Measurements from ENCODE around the gene PDCD5.
A peak's percentile ranks its signal among the peaks of the same experiment; 100 is the strongest.
"Not testable (repeated sequence)": the region's sequence is repeated elsewhere in the genome, so short reads cannot be mapped to it uniquely, and the experiment has no call there.

PDCD5 gene

DNA sequence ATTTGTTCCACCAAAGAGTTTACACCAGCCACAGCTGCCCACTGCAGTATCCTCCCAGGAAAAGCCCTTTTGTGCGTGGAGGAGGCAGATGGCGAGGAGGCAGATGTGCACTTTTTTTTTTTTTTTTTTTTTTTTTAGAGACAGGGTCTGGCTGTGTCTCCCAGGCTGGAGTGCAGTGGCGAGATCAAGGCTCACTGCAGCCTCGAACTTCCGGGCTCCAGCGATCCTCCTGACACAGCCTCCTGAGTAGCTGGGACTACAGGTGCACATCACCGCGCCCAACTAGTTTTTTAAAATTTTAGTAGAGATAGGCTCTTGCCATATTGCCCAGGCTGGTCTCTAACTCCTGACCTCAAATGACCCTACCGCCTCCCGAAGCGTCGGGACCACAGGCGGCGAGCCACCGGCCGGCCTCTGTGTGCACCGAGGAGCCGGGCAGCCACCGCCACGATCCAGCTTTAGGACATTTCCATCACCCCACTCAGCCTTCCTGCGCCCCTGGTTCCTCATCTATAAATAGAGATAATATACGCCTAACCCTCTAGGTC is 563 bp upstream of the PDCD5 start:
- no peak for DNase-seq (ENCODE audit: low read depth)

DNA sequence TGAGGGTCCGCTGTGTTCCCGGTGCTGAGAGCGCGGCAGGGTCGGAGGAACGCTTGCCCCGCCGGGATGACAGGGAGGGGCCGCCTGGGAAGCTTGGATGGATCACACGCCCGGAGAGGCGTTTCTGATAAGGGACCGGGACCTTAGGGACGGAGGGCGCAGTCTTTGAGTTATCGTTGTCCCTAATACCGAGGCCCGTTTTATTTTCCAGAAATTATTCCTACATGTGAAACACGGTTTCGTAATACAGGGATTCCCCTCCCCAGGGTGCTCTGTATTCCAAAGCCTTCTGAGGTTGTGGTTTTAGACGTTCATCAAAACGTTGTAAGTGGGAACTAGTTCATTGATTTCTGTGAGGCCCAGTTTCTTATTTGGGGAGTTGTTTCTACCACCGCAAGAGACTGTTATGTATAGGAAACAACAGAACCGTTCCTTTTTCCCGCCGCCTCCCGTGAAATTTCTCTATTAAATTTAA is 752 bp downstream of the PDCD5 start:
- no peak for DNase-seq (ENCODE audit: low read depth)

DNA sequence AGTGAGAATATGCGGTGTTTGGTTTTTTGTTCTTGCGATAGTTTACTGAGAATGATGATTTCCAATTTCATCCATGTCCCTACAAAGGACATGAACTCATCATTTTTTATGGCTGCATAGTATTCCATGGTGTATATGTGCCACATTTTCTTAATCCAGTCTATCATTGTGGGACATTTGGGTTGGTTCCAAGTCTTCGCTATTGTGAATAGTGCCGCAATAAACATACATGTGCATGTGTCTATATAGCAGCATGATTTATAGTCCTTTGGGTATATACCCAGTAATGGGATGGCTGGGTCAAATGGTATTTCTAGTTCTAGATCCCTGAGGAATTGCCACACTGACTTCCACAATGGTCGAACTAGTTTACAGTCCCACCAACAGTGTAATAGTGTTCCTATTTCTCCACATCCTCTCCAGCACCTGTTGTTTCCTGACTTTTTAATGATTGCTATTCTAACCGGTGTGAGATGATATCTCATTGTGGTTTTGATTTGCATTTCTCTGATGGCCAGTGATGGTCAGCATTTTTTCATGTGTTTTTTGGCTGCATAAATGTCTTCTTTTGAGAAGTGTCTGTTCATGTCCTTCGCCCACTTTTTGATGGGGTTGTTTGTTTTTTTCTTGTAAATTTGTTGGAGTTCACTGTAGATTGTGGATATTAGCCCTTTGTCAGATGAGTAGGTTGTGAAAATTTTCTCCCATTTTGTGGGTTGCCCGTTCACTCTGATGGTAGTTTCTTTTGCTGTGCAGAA is 6.9 kb downstream of the PDCD5 start:
- not testable (repeated sequence) for DNase-seq (ENCODE audit: low read depth)

DNA sequence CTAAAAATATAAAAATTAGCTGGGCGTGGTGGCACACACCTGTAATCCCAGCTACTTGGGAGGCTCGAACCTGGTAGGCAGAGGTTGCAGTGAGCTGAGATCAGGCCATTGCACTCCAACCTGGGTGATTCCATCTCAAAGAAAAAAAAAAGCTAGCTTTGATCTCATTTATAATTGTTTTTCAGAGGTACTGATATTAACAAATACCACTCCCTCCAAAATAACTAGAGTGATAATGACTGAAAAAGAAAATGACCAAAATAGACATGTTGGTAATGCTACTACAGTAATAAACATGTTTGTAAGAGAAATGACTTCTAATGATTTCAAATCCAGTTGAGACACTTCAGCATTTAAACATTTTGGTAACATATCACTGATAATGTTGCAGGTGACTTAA is 13.0 kb downstream of the PDCD5 start:
- no peak for DNase-seq (ENCODE audit: low read depth)

DNA sequence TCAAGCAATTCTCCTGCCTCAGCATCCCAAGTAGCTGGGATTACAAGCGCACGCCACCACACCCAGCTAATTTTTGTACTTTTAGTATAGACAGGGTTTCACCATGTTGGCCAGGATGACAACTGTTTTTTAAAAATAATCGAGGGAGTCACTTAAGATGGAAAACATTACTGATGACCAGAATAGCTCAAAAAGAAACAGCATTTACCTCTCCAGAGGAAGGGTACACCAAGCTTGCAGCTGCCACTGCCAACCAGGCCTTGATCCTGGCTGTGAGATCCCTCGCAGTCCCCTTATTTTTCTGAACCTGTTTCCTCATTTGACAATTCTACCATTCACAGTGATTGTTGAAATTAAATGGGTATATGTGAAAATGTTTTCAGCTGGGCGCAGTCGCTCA is 14.5 kb downstream of the PDCD5 start:
- DNase-seq (ENCODE audit: low read depth) = no peak

DNA sequence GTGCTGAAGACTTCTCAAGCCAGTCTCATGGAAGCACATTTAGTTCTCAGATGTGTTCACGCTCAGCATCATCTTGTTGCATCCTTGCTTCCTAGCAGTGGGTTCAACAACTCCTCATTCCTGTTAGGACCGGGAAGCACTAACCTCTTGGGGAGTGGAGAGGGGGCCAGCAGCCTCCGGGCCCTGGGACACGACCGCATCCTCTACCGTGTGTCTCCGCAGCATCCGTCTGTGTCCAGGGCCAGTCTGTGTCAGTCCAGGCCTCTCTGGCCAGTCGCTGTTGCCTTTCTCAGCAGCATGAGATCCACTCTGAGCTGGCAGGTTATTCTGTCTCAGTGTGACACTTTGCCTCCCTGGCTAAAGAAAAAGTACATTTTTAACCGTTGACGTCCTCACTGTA is 17.0 kb downstream of the PDCD5 start:
- DNase-seq (ENCODE audit: low read depth) = no peak

DNA sequence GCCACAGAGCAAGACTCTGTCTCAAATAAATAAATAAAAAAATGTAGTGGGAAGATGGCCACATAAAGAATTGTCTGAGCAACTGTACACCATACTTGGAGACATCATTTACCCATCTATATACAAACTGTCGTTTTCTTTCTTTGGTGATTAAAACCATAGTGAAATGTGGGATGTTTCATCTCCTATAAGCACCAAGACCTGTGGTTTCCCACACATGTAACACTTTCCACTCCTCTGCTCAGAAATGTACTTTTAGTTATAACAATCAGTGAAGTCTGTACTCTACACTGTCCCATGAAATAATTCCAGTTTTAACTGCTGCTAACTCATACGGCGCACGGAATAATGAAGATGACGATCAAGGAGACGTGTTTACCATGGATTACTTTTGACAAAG is 18.3 kb downstream of the PDCD5 start:
- DNase-seq (ENCODE audit: low read depth) = no peak

DNA sequence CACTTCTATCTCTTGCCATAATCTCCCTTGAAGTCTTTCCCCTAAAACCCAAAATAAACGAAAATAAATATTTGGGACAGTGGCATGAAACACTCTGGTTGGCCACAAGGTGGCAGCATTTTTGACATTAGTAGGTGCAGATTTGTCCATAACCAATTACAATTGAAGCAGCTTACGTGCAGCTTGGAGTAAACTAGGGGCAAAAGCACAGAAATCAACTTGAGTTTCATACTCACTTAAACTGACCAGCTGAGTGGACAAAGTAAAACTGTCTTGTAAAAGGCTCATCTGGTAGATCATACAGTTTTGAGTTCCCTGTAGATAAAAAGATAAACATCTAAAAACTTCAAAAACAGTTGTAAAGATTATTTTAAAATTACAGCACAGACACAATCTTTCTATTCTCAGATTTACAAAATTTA is 18.8 kb downstream of the PDCD5 start:
- DNase-seq (ENCODE audit: low read depth) = peak; percentile 23

DNA sequence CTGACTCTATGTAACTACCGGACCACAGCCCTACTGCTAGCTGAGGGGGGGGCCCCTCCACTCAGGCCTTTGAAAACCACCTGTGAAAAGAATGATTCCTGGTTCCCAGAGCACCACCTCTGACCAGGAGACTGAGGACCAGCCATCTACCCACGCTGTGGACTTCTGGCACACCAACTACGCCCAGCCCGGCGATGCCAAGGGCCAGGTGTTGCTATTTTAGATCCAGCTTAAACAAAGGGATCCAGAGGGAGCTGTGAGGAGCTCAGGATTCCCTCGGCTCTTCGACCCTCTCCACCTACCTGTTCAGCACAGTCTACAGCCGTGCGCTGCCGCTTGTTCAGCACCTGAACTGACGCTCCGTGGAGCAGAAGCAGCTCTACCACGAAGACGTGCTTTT is 23.0 kb downstream of the PDCD5 start:
- no peak for DNase-seq (ENCODE audit: low read depth)

DNA sequence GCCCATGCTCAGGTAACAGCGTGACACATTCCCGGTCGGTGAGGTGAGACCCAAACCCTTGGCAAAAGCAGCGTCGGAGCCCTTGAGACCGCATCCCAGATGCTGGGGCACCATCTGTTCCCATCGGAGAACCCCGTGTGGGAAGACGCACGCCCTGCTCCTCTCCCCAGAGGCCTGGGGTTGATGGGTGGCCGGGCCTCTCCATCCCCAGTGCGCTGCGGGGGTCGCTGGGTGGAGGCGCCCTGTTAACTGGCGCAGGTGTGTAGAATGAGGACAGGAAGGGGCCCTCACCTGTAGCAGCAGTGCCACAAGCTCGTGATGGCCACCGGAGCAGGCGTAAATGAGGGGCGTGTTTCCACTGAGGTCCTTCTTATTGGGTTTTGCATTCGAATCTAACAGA is 24.6 kb downstream of the PDCD5 start:
- no peak for DNase-seq (ENCODE audit: low read depth)

DNA sequence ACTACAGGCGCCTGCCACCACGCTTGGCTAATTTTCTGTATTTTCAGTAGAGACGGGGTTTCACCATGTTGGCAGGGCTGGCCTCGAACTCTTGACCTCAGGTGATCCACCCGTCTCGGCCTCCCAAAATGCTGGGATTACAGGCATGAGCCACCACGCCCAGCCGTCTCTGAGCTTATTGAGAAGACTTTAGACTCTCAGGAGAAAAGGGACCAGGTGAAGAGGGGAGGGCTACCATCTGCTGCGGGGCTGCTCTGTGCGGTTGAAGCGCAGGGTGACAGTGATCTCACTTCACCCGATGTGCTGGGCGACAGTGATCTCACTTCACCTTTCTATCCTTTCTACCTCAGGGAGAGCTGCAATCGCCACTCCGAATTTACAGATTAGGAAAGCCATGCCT is 25.3 kb downstream of the PDCD5 start:
- no peak for DNase-seq (ENCODE audit: low read depth)

DNA sequence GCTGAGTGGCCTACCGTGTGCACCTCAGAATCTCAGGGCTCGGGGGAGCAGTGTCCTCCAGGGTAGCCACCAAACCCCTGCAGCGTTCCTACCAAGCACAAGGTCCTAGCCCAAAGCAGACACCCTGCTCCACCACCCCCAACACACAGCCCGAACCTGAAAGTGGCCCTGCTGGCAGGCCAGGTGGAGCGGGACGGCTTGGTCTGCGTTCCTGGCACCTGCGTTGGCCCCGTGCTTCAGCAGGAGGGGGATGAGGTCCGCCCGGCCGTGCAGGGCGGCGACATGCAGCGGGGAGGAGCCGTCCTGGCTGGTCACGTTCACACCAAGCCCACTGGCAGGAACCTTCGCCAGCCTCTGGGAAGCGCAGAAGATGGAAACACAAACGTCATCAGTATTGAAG is 26.5 kb downstream of the PDCD5 start:
- no peak for DNase-seq (ENCODE audit: low read depth)

DNA sequence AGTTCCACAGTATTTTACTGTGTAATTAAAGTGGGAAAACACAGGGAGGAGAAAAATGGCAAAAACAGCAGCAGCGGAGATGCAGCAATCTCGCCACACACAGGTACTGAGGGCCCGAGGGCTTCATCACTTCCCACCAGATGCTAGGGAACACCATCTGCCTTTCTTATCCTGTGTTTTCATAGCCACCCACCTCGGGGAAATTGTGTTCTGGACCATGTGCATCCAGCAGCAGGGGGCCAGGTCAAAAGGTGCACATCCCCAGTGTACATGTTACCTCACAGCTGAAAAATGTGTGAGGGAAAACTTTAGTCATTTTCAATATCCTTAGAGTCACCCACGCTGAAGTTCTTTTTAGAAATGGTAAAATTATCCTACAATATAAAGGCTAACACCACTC is 30.2 kb downstream of the PDCD5 start:
- no peak for DNase-seq (ENCODE audit: low read depth)

DNA sequence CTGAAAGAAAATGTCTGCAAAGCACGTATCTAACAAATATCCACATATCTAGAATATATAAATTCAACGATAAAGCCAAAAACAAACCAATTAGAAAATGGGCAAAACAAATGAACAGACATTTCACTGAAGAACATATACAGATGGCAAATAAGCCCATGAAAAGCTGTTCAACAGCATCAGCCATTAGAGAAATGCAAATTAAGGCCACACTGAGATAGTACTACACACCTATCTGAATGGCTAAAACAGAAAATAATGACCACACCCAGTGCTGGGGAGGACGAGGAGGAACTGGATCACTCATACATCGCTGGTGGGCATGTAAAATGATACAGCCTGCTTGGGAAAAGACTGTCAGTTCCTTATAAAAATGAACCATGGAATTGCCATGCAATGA is 32.0 kb downstream of the PDCD5 start:
- DNase-seq (ENCODE audit: low read depth) = no peak

DNA sequence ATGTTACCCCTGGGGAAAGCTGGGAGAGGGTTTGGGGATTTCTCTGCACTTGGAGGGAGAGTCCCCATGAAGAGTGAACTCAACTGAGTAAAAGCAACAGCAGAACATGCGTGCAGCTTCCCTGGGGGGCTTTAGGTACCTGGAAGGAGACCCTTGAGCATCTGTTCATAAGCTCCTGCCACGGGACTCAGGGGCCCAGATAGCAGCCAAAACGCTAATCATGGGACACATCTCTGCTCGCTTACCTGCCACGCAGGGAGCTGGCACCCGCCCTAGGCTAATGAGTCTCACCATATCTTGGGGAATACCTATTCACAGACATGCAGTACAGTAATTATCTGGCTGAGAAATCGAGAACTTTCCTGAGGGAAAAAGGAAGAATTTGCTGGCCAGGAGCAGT is 33.9 kb downstream of the PDCD5 start:
- no peak for DNase-seq (ENCODE audit: low read depth)

DNA sequence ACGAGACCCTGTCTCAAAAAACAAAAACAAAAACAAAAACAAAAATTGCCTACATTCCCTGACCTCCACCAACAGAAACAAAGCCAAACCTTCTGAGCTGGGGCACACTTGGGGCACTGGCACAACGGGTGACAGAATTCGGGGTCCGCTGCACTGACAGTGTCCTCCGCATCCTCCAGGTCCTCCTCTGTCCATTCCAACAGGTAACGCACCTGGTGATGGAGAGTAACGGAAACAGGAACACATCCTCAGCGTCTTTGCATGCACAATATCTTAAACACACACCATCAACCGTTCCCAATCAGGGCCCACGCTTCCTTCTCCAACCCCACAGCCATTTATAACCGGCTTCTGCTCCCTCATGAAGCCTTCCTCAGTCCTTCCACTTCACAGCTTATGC is 34.6 kb downstream of the PDCD5 start:
- no peak for DNase-seq (ENCODE audit: low read depth)

DNA sequence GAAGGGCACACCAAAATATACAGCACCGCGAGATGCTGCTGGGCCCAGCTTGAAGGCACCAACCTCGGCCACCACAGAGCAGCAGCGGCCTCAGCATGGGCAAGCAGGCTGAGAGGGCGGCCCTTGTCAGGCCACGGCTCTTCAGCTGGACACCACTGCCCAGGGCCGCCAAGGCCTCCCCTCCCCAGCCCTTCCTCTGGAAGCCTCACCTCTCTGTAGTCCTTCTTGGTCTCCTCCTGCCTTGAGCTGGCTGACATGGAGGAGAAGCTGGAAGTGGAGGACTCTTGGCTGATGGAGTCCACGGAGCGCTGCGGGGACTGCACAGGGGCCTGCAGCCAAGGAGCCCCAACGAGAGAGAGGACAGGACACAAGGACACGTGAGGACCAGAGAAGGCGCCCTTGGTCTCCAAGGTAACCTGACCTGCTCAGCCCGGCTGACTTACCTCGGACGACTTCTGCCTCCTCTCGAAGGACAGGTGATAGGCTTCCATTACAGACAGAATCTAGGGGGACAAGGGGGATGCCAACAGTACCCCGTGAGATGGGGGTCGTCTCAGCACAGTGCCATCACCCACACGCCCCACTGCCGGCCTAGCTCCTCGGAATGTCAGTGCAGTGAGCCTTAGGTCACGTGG is 38.2 kb downstream of the PDCD5 start:
- no peak for DNase-seq (ENCODE audit: low read depth)

DNA sequence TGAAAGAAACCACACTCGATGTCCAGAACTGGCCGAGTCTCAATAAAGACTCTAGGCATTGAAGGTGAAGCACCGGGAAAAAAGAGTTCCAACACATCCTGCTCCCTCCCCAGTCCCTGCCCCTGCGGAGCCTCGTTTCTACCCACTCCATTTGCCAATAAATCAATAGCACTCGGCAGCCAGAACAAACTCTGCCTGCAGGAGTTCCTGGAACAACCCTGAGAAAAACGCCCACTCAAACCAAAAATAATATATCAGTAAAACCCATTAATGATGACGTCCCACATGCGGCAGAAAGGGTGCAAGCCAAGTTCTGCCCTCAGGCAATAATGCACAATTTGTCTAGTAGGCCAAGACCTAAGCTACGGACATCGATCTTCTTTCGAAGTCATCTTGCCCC is 41.0 kb downstream of the PDCD5 start:
- no peak for DNase-seq (ENCODE audit: low read depth)

DNA sequence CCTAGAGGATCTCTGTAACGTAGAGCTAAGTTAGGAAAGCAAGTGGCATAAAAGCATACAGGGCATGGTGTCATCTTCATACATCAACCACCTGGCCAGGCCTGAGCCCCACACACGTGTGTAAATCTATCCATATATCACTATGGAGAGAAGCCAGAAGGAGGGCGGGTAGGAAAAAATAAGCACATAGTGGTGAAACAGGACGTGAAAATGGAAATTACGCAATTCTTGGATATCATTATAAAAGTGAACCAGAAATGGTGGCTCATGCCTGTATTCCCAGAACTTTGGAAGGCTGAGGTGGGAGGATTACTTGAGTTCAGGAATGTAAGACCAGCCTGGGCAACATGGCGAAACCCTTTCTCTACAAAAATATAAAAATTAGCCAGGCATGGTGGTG is 43.4 kb downstream of the PDCD5 start:
- DNase-seq (ENCODE audit: low read depth) = no peak

DNA sequence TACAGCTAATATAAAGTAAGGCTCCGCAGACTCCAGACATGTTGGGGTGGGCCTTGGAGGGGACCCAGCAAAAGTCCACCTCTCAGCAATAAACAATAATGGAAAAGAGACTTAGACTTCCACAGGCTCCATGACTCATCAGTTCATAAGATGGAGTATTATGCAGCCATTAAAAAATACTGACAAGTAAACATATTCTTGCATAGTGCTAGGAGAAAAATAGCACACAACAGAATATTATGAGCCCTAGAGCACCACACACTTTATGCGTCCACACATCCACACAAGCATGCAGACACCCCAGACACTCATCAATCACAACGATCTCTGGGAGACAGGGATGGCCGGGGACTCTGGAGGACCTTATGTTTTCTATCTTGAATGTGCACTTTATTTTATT is 46.0 kb downstream of the PDCD5 start:
- DNase-seq (ENCODE audit: low read depth) = no peak

DNA sequence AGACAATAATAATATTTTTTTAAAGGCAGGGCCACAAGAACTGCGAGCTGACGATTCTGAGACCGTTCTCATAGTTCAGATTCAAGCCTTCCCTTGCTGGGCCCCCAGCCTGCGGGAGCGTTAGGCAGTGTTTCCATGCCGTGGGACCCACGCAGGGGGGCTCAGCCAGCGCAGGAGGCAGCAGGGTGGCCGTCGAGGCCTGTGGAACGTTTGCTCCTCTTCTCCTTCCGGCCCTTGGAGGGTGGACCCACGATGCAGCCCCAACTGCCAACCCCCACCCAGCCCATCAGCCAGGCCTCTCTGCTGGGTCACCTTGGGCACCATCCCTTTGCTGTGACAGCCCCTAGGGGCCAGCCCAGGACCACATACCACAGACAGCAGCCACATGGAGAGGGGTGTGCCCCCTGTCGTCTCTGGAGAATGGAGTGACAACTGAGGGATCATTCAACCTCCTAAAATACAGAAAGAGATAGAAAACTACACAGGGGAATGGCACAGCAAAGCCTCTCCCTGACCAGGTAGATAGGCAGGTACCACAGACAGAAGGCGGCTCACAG is 46.8 kb downstream of the PDCD5 start:
- no peak for DNase-seq (ENCODE audit: low read depth)

DNA sequence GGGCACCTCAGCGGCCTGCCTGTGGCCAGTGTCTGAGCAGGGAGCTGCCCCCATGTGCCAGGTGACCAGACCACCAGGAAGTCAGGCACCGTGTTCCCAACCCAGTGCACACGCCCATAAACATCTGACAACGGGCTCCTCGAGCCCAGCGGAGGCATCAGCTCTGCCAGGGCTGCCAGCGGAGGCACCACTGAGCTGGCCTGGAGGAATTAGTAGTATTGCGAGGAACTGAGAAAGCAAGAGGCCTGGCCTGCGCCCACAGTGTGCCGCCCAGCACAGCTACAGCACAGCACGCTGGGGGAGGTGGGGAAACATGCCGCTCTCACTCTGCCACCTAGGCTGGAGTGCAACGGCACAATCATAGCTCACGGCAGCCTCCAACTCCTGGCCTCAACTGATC is 49.3 kb downstream of the PDCD5 start:
- DNase-seq (ENCODE audit: low read depth) = no peak

DNA sequence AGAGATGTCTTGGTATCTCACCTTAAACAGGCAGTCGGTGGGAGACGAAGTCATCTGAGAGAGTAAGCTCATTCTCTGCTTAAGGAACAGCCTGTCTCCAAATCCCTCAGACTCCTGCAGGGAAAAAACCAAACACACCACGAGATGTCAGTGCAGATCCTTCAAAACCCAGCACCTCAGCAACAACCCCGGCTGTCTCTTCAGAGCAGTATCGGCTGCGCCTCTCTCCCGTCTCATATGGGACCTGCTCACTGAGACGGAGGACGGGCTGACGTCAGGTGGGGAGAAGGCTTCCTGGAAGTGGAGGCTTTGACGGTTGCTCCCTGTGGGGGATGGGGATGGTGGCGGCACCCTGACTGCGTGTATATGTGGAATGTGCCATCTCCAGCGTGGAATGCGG is 50.4 kb downstream of the PDCD5 start:
- no peak for DNase-seq (ENCODE audit: low read depth)

Measured in activated T-cell treated with anti-CD3 and anti-CD28 coated beads for 24 hours (primary cell).